Gastroesophageal sphincter (tissue), 3 donors: ENCODE data around the gene PSPH.

Source experiments
- CTCF ChIP-seq, 4 experiments: fragments of 200-600 bp in 2 of 4; fragments of 450-650 bp in 2 of 4; sonication (generic) in 1 of 4; IDR thresholded peaks; one replicate each; pipeline ENCODE4 v1.5.1; 2017 to 2019; ENCODE audit warnings: antibody characterized with exemption in 4 of 4, mild to moderate bottlenecking in 2 of 4, moderate library complexity in 2 of 4
- POLR2A ChIP-seq, 2 donors: fragments of 450-650 bp; IDR thresholded peaks; one replicate each; pipeline ENCODE4 v1.6.1; 2017; ENCODE audit warnings: antibody characterized with exemption in 2 of 2, mild to moderate bottlenecking in 2 of 2, moderate library complexity in 1 of 2

GRCh38 chr7:56026538-56026937, 24.7 kb downstream of the PSPH start:
- TF ChIP-seq CTCF (IDR thresholded peaks at IDR 0.05) (no peak), POLR2A (IDR thresholded peaks at IDR 0.05) (no peak)
